ENCODE data around the gene SLC48A1. TPM values are rescaled to one million over a fixed set of nuclear protein-coding genes. Genes with fewer than 3 reads are reported as not detected.

Gene SLC48A1
- total RNA-seq (11.3 TPM), polyA plus RNA-seq (ENCODE audit: insufficient read depth in 1 of 8, insufficient read length in 8 of 8, low replicate concordance in 1 of 8) (10 to 100 TPM in 5 of 8 donors, 1 to 10 TPM in 3; 8.8 to 13.0 (median 12.2) TPM)
- long read RNA-seq, donor 1: 0 reads
- long read RNA-seq, donor 2, partial matches to known transcripts: 0 of 2 reads
- long read RNA-seq, donor 2, other reads (novel, unspliced or antisense): 0 of 2 reads
- long read RNA-seq, donor 3, partial matches to known transcripts: 0 of 4 reads
- long read RNA-seq, donor 3, other reads (novel, unspliced or antisense): 0 of 4 reads
- long read RNA-seq, donor 4, transcript SLC48A1-201 (3 exons, 3,010 nt): major isoform, 5 of 5 reads
- long read RNA-seq, donor 4, partial matches to known transcripts: 0 of 5 reads
- long read RNA-seq, donor 4, other reads (novel, unspliced or antisense): 0 of 5 reads
- long read RNA-seq, donor 5, transcript SLC48A1-201 (3 exons, 3,010 nt): major isoform, 5 of 29 reads
- long read RNA-seq, donor 5, partial matches to known transcripts: 24 of 29 reads
- long read RNA-seq, donor 5, other reads (novel, unspliced or antisense): 0 of 29 reads
- long read RNA-seq, donor 6, transcript SLC48A1-201 (3 exons, 3,010 nt): major isoform, 12 of 68 reads
- long read RNA-seq, donor 6, partial matches to known transcripts: 55 of 68 reads
- long read RNA-seq, donor 6, other reads (novel, unspliced or antisense): 0 of 68 reads
- long read RNA-seq, donor 7, partial matches to known transcripts: 0 of 5 reads
- long read RNA-seq, donor 7, other reads (novel, unspliced or antisense): 0 of 5 reads
- long read RNA-seq, donor 8, partial matches to known transcripts: 0 of 2 reads
- long read RNA-seq, donor 8, other reads (novel, unspliced or antisense): 0 of 2 reads
- long read RNA-seq, donor 9, partial matches to known transcripts: 0 of 1 reads
- long read RNA-seq, donor 9, other reads (novel, unspliced or antisense): 0 of 1 reads
- long read RNA-seq, donor 10, partial matches to known transcripts: 0 of 3 reads
- long read RNA-seq, donor 10, other reads (novel, unspliced or antisense): 0 of 3 reads
- long read RNA-seq, donor 11, transcript SLC48A1-201 (3 exons, 3,010 nt): major isoform, 8 of 8 reads
- long read RNA-seq, donor 11, partial matches to known transcripts: 0 of 8 reads
- long read RNA-seq, donor 11, other reads (novel, unspliced or antisense): 0 of 8 reads

- DNase-seq: peak; percentile 83
- no peaks in the 10 kb centered on the region for H3K36me3 ChIP-seq (ENCODE audit: control insufficient read depth, insufficient read depth, low read length)
- H3K27me3 ChIP-seq (ENCODE audit: control insufficient read depth, insufficient read depth, low read length): peaks cover 5% of the 10 kb centered on the region
- H3K9me3 ChIP-seq (replicated peaks; ENCODE audit: control insufficient read depth, low read depth, low read length): no peaks in the 10 kb centered on the region
- H3K4me3 ChIP-seq (ENCODE audit: low read length): peak within 1 kb of the TSS; percentile 59
- under 1% methylated on average over 82 of the region's 106 CpGs for WGBS (ENCODE audit: insufficient coverage)
- H3K27ac ChIP-seq (ENCODE audit: low read length): peak within 1 kb of the TSS; percentile 42
- peaks cover 39% of the 10 kb centered on the region for H3K4me1 ChIP-seq (ENCODE audit: control insufficient read depth, insufficient read depth, low read length)
Observed at GRCh38 chr12:47773062-47773857, at the start of gene SLC48A1. Gene SLC48A1, plus strand, starts transcription at chr12:47773238. Its CDS starts 67 bp downstream, at chr12:47773305.

- H3K4me1 ChIP-seq (ENCODE audit: control insufficient read depth, insufficient read depth, low read length): peaks cover 26% of the 10 kb centered on the region
- no peaks in the 10 kb centered on the region for H3K9me3 ChIP-seq (replicated peaks; ENCODE audit: control insufficient read depth, low read depth, low read length)
- no peaks in the 10 kb centered on the region for H3K27me3 ChIP-seq (ENCODE audit: control insufficient read depth, insufficient read depth, low read length)
- DNase-seq: no peak
- peaks cover 3% of the 10 kb centered on the region for H3K36me3 ChIP-seq (ENCODE audit: control insufficient read depth, insufficient read depth, low read length)
- no peak within 1 kb of the TSS for H3K4me3 ChIP-seq (ENCODE audit: low read length)
- WGBS (ENCODE audit: insufficient coverage): 91% methylated on average over 6 of the region's 8 CpGs
- no peak within 1 kb of the TSS for H3K27ac ChIP-seq (ENCODE audit: low read length)
Observed at GRCh38 chr12:47725091-47725772, 47.8 kb upstream of the SLC48A1 start, which contains the start of gene ENDOU. Gene ENDOU, minus strand, starts transcription at chr12:47725490. Its CDS starts 77 bp downstream, at chr12:47725413.

DNA sequence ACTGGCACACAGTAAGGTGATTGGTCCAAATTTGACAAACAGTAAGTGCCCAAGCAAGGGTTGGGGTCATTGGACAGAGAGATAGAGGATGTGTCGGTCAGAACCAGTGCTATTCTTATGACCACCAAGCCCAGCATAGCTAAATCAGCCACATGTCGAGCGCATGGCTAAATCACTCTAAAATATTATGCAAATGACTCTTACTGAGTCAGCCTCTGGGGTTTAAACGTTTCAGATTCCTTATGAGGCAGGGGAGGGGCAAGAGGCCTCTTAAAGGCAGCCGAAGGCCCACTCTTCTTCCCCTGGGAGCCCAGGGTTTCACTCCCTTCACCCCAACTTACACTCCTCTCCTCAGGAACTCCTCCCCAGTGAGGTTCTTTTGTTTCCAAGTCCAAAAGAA, 47.1 kb upstream of the SLC48A1 start:
- 52% methylated on average over 3 of the region's 5 CpGs for WGBS (ENCODE audit: insufficient coverage)
- no peak overlapping the region for H3K27ac ChIP-seq (ENCODE audit: low read length)
- H3K4me1 ChIP-seq (ENCODE audit: control insufficient read depth, insufficient read depth, low read length): peaks cover 30% of the 10 kb centered on the region
- H3K9me3 ChIP-seq (replicated peaks; ENCODE audit: control insufficient read depth, low read depth, low read length): no peaks in the 10 kb centered on the region
- peak; percentile 31 for DNase-seq
- no peaks in the 10 kb centered on the region for H3K36me3 ChIP-seq (ENCODE audit: control insufficient read depth, insufficient read depth, low read length)
- H3K27me3 ChIP-seq (ENCODE audit: control insufficient read depth, insufficient read depth, low read length): no peaks in the 10 kb centered on the region
- H3K4me3 ChIP-seq (ENCODE audit: low read length): no peak overlapping the region

DNA sequence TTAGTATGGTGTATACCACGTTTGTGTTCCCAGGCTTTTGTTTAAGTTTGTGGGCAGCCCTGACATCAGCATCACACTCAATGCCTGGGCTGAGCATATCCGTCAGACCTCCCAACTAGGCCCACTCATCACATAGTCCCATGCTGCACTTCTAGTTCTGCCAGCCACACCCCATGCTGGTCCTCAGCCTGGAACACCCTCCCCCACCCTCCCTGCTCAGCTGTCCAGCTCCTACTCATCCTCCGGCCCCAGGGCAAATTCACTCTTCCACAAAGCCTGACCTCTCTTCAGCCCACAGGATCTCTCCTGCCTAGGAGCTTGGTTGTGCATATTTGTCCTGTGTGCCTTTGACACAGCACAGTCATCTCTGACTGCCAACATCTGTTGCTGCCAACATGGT, 43.8 kb upstream of the SLC48A1 start:
- Histone ChIP-seq H3K27ac (ENCODE audit: low read length) (no peak overlapping the region), H3K27me3 (ENCODE audit: control insufficient read depth, insufficient read depth, low read length) (no peaks in the 10 kb centered on the region), H3K4me3 (ENCODE audit: low read length) (no peak overlapping the region), H3K36me3 (ENCODE audit: control insufficient read depth, insufficient read depth, low read length) (no peaks in the 10 kb centered on the region), H3K9me3 (replicated peaks; ENCODE audit: control insufficient read depth, low read depth, low read length) (no peaks in the 10 kb centered on the region), H3K4me1 (ENCODE audit: control insufficient read depth, insufficient read depth, low read length) (peaks cover 27% of the 10 kb centered on the region)
- no peak for DNase-seq
- 56% methylated on average over 1 of the region's 3 CpGs for WGBS (ENCODE audit: insufficient coverage)

DNA sequence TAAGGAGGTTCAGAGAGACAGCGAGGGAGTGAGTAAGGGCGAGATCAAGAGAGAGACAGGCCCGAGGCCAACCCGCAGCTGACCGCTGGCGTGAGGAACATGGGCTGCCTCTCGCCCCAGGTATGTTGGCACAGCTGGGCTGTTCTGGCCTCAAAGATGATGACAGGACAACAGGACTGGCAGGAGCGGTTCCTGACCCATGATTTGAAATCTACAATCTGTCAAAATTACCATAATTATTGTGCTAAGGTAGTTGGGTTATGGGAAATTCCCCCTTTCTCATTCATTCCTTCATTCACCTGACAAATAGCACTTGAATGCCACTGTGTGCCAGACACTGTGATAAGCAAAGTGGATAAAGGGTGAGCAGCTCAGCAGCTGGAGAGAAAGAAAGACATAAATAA, 42.7 kb upstream of the SLC48A1 start:
- H3K27ac ChIP-seq (ENCODE audit: low read length): no peak overlapping the region
- no peaks in the 10 kb centered on the region for H3K27me3 ChIP-seq (ENCODE audit: control insufficient read depth, insufficient read depth, low read length)
- H3K36me3 ChIP-seq (ENCODE audit: control insufficient read depth, insufficient read depth, low read length): no peaks in the 10 kb centered on the region
- H3K4me1 ChIP-seq (ENCODE audit: control insufficient read depth, insufficient read depth, low read length): peaks cover 37% of the 10 kb centered on the region
- no peak overlapping the region for H3K4me3 ChIP-seq (ENCODE audit: low read length)
- no peak for DNase-seq
- WGBS (ENCODE audit: insufficient coverage): 60% methylated on average over 7 of the region's 8 CpGs
- no peaks in the 10 kb centered on the region for H3K9me3 ChIP-seq (replicated peaks; ENCODE audit: control insufficient read depth, low read depth, low read length)

DNA sequence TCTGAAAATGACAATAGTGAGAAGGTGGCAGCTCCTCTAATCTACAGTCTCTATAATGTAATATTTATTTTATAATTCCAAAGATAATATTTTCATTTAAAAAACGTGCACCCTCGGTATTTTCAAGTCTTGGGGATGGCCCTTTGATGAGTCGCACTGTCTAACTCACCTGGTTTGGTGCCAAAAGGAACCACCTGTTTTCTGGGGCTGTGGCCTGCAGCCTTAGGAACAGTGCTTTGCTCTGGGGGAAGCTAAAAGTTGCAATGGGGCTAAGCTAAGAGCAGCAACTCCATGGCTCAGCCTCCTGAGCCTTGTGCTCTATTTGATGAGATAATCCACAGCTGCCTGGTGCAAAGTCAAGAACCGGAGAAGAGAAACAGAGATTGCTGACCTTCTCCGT, 41.3 kb upstream of the SLC48A1 start:
- 59% methylated on average over 2 of the region's 5 CpGs for WGBS (ENCODE audit: insufficient coverage)
- H3K4me1 ChIP-seq (ENCODE audit: control insufficient read depth, insufficient read depth, low read length): peaks cover 44% of the 10 kb centered on the region

DNA sequence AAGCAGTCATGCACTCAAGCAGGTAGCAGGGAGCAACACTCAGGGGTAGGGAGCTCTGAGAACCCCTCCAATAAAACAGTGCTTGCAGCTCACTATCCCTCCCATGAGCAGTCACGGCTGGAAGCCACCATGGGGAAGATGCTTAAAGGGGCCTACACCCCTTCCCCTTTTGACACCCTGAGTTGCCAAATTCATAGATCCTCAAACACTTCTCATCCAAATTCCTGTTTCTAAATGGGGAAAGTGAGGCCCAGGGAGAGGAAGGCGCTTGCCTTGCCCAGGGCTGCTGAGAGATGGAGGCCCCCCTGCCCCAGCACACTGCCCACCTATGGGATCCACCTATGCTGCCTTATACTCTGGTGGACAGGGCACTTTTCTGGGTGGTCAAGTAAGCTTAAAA, 40.5 kb upstream of the SLC48A1 start:
- no peaks in the 10 kb centered on the region for H3K9me3 ChIP-seq (replicated peaks; ENCODE audit: control insufficient read depth, low read depth, low read length)
- no peaks in the 10 kb centered on the region for H3K36me3 ChIP-seq (ENCODE audit: control insufficient read depth, insufficient read depth, low read length)
- no peak for DNase-seq
- no peak overlapping the region for H3K4me3 ChIP-seq (ENCODE audit: low read length)
- H3K27me3 ChIP-seq (ENCODE audit: control insufficient read depth, insufficient read depth, low read length): no peaks in the 10 kb centered on the region
- peaks cover 52% of the 10 kb centered on the region for H3K4me1 ChIP-seq (ENCODE audit: control insufficient read depth, insufficient read depth, low read length)
- no CpG with 5 or more reads among the region's 2 CpGs for WGBS (ENCODE audit: insufficient coverage)
- H3K27ac ChIP-seq (ENCODE audit: low read length): no peak overlapping the region

More for the DNA sequence above, 41.3 kb upstream of the SLC48A1 start:
- Histone ChIP-seq H3K4me3 (ENCODE audit: low read length) (no peak overlapping the region), H3K27ac (ENCODE audit: low read length) (no peak overlapping the region), H3K9me3 (replicated peaks; ENCODE audit: control insufficient read depth, low read depth, low read length) (no peaks in the 10 kb centered on the region), H3K27me3 (ENCODE audit: control insufficient read depth, insufficient read depth, low read length) (no peaks in the 10 kb centered on the region), H3K36me3 (ENCODE audit: control insufficient read depth, insufficient read depth, low read length) (no peaks in the 10 kb centered on the region)
- DNase-seq: peak; percentile 20

DNA sequence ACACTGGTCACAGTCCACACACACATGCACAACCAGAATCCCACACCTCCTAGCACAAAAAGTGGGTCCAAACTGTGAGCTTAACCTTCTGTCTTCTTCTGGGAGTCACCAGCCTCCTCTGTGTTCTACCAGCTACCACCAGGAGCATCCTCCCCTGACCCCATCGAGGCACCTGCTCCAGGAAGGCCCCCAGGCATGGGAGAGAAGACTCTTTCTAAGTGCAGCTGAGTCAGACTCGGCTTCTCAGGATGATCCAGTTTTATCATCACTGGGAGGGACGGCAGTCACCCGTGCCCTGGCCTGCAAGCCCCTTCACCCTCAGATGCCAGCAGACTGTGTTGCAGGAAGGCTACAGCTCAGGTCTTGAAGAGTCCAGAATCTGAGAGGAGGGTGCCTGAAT, 39.9 kb upstream of the SLC48A1 start:
- no peaks in the 10 kb centered on the region for H3K9me3 ChIP-seq (replicated peaks; ENCODE audit: control insufficient read depth, low read depth, low read length)
- H3K4me1 ChIP-seq (ENCODE audit: control insufficient read depth, insufficient read depth, low read length): peaks cover 56% of the 10 kb centered on the region
- no peaks in the 10 kb centered on the region for H3K27me3 ChIP-seq (ENCODE audit: control insufficient read depth, insufficient read depth, low read length)
- H3K36me3 ChIP-seq (ENCODE audit: control insufficient read depth, insufficient read depth, low read length): no peaks in the 10 kb centered on the region
- H3K27ac ChIP-seq (ENCODE audit: low read length): no peak overlapping the region
- no peak overlapping the region for H3K4me3 ChIP-seq (ENCODE audit: low read length)
- WGBS (ENCODE audit: insufficient coverage): 86% methylated on average over 4 of the region's 4 CpGs
- DNase-seq: no peak

Data from muscle of leg (tissue), 16 donors.